GM19397 (cell line): ENCODE measurements around the gene CCDC51.

ENCODE experiments used
- ATAC-seq: cut with Tn5 transposase; IDR thresholded peaks from one replicate; pipeline ENCODE4 v1.9.1; 2021; ENCODE audit warnings: mild to moderate bottlenecking, moderate library complexity; ENCODE audit not compliant: unreplicated experiment

Gene CCDC51

DNA sequence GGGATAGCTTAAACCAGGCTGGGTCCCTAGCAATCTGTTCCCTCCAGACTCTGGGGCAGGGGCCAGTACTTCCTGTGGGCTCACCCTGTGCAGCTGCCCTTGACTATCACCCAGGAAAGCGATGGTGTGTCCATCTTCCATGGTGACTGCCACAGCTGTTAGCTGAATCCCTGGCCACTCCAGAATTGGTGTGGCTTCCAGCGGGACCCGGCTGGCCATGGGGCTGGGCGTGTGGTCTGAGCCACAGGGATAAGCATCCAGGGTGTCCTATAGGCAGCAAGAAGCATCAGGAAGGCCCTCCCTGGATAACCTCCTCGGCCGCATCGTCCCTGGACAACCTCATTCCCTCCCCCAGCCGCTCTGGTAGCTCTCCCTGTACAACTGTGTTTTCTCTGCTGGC is 17.2 kb downstream of the CCDC51 start:
- ATAC-seq = no peak

DNA sequence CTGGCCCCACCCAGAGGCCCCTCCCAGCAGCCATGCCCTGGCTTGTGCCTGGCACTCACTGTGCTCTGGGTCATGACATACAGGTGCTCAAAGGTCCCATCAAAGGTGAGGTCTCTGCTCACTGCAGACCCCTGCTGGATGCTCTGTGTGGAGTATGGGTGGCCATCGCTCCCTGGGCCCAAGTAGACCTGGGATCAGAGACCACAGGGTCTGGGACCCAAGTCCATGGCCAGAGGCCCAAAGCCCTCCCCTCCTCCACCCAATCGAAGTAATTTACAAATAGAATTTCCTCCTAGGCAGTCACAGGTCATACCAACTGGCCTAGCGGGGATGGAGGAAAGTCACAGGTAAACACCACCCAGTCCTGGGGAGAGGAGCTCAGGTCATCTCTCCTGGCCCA is 17.6 kb downstream of the CCDC51 start:
- no peak for ATAC-seq

DNA sequence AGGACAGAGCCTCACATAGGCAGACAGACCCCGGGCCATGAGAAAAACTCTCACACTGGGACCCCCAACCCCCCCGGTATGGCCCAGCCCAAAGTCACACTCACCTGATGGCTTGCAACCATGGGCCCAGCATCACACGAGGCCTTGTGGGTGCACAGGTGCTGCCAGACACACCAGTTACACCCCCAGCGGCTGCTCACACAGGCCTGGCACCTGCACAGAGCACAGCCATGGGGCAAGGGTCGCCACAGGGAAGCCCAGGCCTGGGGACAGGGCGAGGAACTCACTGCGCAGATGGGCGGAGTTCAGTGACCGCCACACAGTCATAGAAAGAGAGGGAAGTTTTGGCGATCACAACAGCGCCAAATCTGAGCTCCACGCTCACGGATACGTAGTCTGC is 19.4 kb downstream of the CCDC51 start:
- no peak for ATAC-seq

DNA sequence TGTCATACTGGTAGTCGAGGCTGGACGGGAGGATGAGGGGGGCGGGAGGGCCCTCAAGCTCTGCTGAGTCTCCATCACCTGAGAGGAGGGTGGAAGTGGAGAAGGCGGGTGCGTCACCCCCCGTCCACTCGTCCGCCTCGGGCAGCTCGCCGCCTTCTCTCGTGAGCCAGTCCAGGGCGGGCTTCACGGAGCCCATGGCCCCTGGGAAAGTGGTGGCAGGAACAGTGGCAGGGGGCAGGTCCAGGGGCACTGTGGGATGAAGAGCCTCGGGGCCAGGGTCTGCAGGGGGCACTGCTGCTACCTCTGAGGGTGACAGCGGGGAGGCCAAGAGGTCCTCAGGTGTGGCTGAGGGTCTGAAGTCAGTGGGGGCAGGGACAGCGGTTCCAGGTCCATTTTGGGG is 20.3 kb downstream of the CCDC51 start:
- ATAC-seq = no peak

DNA sequence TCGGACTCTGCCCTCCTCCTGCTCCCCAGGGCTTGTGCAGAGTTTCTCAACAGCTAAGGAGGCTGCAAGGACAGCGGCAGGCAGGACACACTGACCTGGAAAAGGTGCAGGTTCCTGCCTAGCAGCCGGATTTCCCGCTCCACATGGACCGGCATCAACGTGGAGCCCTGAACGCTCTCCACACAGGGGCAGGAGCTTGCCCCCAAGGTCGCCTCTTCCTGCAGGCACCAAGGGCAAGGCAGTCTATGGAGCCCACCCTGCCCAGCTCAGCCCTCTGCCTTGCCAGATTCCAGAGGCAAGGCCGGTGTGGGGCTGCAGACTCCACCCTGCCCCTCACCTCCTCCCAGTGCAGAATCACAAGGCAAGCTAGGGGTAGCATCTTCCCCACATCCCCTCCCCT is 20.8 kb downstream of the CCDC51 start:
- ATAC-seq = no peak

DNA sequence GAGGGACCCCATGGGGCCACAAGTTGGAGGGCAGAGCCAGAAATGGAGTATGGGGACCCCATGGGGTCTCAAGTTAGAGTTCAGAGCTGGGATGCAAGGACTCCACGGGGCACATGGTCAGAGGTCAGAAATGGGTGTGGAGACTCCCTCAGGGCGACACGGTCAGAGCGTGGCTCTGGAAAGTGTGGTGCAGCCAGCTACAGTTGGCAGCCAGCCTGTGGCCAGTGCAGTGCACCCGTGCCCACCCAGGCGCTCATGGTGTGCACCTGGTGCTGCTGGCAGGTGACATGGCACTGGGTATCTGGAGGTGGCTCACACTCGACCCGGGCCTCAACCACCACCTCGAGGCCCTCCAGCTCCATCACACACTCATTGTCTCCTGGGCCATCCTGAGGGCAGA is 21.3 kb downstream of the CCDC51 start:
- no peak for ATAC-seq

DNA sequence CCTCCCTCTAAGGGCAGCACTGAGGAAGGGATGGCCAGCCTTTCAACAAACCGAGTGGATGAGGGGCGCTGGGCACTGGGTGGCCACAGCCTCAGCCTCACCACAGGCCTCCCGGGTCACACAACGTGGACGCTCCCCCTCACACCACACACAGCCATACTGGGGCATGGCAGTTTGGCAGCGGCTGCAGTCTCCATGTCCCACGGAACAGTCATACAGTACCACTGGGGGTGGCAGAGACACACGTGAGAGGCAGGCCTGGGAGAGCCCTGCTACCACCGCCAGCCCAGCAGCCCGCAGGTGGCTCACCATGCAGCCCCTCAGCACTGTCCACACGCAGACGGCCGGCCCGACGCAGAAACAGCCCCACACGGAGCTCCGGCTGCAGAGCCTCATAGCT is 21.8 kb downstream of the CCDC51 start:
- ATAC-seq = no peak

DNA sequence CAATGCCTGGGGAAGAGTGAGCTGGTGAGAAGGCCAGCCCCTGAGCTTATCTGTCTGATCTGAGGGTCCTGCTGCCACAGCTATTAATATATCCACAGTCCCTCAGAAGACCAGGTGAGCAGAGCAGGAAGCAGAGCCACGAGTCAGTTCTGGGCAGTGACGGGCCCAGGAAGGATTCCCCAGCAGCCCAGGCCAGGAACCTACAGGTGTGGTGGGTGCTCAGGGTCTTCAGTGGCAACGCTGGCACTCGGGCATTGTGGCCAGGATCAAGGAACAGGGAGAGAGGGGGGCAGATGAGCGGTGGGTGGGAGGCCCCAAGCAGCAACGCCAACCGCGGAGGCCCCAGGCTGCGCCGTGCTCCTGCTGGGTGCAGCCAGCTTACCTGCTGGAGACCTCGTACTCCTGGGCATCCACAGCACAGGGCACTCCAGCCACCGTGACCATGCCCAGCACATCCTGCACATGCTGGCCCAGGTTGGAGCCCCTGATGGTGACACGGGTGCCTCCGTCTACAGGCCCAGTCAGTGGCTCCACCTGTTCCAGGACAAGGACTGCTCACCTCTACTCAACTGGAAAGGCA is 22.3 kb downstream of the CCDC51 start:
- ATAC-seq = no peak

DNA sequence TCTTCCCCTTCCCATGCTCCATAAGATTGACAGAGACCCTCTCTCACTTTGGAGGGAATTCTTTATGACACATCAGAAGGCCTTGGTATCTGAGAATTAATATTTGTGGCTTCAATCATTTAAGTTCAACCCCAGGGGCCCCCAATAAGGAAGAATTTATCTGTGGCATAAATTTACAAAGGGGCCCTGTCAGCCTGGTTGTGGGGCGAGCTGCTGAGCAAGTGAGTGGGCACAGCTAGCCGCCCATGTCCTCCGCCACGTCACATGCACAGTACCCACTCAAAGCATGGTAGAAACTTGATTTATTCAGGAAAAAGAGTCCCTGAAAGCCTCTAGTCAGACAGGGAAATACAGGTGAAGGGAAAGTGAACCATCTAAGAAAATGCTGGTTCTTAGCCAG is 23.4 kb downstream of the CCDC51 start:
- ATAC-seq = no peak

DNA sequence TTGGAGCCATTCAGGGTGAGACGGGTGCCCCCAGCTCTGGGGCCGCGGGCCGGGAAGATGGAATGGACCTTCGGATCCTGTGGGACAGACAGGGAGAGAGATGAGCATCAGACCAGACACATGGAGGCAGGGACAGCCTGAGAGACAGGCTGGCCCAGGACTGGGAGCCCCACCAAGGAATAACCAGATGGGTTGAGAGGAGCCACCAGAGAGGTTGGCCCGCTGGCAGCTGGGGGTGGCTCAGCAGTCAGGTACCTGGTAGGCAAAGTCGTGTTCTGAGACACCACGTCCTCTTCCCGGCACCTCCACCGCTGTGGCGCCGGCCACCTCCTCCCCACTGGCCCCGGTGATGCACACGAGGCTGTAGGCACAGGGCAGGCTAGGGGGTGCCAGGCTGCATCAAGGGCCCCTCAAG is 23.8 kb downstream of the CCDC51 start:
- ATAC-seq = no peak

DNA sequence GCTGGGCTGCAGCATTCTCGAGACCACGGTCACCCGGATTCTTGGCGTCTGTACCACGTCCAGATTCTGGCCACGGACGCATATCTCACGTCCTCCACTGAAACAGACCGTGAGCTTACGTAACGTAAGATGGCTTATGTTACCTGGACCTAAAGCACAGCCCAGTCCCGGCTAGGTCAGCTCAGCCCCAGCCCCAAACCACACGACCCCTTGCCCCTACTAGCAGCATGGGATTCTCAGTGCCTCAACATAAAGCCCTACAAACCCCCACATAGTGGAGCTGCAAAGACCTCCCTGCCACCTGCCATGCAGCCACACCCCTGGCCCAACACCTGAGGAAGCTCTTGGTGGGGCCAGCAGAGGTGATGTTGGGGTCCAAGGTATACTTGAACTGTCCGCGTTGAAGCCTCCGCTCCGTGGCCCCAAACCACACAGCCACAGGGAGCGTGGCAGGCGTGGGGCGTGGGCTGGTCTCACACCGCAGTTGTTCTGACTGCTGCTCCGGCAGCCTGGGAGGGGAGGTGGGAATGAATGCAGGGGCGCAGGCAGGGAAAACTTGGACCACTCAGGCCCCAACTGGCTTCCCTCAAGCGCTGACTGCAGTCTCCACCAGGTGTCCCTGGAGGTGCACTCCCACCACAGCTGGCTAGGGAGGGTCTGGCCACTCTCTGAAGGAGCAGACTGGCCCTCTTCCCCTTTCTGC is 24.5 kb downstream of the CCDC51 start:
- no peak for ATAC-seq

DNA sequence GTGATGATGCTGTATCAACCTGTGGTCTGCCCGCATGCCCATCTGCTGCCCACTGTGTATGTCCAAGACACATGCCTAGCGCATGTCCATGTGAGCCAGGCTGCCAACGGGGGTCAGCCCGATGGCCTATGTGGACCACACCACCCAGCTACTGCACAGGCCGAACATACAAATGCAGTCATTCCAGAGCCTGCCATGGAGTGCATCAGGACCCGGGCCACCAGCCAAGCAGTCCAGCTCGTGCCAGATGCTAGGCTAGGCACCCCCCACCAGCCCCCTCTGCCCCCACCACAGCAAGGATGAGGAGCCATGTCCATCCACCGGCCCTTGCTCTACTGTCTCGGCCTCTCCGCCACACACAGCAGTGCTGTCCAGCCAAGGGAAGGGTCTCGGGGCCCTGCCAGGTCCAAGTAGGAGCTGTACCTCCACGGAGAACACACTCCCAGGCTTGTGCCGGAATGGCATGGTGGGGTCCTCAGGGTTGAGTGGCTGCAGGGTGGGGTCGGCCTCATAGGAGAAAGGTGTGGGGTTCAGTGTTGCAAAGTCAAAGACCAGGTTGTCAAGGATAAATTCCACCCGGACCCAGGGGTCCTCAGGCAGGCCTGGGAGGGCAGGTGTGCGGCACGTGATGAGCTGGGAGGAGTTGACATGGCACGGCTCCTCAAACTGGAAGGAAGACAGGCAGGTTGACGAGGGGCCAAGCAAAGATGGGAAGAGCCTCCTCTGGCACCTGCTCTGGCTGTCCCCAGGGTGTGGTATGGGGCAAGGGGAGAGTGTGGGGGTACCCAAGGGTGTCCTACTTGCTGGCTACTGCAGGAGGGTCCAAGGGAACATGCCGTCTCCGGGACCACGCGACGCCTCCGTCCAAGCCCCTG is 25.3 kb downstream of the CCDC51 start:
- no peak for ATAC-seq

DNA sequence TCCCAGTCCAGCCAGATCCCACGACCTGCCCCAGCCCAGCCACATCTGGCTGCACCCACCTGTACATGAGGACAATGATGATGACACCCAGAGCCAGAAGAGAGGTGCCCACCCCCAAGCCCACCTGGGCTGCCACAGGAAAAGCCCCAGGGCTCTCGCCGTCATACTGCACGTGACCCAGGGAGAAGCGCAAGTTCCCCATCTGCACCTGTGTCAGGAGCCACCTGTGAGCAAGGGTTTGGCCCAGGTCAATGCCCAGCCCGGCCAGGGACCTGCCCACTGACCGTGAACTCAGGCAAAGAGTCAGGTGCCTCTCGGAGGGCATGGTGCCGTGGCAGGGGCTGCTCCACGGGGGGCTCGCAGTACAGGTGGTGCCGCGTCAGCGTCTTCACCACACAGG is 26.3 kb downstream of the CCDC51 start:
- no peak for ATAC-seq

DNA sequence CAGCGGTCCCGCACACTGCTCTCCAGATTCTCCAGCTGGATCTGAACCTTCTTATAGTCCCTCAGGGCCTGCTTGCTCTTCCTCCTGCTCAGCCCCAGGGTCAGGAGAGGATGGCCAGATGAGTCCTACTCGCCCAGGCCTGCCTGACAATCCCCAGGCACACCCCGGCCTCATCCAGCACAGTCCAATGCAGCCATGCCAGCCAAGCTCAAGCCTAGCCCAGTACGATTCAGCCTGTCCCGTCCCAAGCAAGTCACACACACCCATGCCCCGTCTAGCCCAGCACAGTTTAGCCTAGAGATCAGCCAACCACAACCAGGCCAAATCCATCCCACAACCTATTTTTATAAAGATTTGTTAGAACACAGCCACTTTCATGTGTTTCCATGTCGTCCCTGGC is 26.8 kb downstream of the CCDC51 start:
- ATAC-seq = no peak

DNA sequence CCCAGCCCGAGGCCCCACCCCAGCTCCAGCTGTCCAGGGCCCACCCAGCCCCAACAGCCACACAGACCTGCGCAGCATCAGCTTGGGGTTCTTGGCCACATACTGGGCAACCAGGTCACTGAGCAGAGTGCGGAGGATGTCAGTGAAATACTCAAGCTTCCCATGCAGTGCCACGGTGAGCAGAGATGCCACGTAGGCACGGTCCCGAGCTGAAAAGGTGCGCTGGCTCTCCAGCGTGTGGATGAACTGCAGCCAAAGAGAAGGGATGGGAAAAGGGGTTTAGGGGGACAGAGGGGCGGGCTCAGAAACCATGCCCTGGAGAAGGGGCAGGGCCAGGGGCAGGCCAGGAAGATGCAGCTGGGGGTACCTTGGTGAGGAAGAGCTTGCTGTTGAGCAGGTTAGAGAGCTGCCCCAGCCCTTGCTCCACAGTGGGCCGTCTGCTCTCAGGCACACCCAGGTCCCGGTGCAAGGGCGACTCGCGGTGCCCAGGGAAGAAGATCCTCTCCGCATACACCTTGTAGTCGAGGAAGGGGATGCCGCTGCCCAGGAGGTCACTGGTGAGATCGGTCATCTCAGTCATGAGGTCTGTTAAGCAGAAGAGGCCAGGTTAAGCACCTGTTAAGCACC is 27.4 kb downstream of the CCDC51 start:
- ATAC-seq = no peak

DNA sequence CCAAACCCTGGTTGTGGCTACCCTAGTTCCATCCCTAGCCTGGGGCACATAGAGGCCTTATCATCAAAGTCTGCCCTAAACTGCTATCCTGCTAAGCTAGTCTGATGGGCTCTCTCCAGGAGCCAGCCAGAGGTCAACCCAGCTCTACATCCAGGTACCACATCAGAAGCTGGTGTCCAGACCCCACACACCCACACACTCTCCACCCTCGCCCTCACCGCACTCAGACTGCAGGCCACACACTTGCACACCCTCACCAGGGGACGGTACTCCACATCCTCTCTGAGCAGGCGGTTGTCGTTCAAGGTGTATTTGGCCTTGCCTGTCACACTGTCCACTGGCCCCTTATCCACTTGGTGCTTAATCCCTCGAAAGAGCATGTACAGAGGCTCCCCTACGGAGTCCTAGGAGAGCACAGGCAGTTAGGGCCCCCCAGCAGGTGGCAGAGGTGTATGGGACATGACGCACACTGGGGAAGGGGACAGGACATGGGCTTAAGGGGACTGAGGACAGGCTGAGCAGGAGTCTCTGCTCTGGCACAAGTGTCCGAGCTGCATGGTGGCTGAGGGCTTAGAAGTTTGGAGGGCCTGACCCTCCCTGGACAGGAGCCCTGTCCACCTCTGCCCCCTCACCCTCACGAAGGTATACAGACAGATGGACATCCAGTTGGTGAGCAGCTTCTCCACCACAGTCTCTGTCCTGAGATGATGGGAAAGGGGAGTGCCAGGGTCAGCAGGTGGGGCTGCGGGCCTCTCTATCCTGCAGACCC is 28.1 kb downstream of the CCDC51 start:
- ATAC-seq = no peak

DNA sequence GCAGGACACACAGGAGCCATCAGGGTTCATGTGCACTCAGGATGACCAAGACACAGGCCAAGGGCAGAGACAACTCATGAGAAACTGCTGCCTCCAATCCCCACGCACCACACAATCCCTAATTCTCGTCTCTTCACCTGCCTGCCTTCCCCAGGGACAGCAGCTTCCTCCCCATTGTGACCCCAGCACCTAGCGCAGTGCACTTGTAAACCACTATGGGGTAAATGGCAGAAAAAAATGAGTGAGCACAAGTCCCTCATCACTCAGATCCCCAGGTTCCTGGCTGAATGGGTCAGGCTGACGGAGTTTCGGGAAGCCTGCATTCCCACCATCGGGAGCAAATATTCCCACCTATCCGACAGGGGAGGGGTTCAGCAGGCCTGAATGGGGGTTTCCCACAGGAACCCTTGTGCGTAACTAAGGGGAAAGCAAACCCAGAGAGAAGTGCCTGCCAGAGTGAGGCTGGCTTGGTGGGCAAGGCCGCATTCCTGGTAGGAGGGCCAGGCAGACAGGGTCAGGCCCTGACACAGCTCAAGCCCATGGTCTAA is 28.8 kb downstream of the CCDC51 start:
- ATAC-seq = no peak

DNA sequence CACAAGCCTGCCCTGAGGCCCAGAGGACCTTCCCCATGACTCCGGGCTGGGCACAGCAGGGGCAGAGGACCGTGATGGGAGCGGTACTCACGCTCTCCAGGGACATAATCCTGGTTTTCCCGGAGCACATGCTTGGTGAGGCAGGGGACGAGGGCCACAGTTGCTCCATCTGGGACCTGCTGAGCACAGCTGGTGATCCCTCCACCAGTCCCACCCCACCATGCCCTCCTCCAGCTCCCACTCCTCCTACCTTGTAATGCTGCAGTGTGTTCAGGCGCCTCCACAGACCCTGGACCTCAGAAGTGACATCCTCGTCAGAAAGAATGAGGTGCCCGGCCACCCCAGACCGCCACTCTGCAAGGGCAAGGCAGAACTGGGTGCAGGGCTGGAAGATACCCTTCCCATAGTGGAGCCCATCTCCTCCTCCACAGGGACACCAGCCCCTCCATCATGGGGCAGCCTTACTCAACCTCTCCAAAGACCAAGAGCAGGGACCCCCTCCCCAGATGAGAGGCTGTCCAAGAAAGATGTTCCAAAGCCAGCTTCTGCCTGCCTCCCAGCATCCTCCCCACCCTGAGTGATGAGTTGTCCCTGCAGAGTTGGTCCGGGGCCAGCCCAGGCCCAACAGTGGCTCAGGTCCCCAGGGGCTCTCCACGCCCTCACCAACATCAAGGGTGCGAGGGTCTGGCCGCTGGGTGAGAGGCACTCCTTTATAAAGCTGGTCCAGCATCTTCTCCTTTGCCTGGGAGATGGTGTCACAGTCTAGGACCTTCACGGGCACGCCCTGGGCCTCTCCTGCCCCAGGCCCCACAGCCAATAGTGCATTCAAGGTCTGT is 29.5 kb downstream of the CCDC51 start:
- ATAC-seq = no peak

DNA sequence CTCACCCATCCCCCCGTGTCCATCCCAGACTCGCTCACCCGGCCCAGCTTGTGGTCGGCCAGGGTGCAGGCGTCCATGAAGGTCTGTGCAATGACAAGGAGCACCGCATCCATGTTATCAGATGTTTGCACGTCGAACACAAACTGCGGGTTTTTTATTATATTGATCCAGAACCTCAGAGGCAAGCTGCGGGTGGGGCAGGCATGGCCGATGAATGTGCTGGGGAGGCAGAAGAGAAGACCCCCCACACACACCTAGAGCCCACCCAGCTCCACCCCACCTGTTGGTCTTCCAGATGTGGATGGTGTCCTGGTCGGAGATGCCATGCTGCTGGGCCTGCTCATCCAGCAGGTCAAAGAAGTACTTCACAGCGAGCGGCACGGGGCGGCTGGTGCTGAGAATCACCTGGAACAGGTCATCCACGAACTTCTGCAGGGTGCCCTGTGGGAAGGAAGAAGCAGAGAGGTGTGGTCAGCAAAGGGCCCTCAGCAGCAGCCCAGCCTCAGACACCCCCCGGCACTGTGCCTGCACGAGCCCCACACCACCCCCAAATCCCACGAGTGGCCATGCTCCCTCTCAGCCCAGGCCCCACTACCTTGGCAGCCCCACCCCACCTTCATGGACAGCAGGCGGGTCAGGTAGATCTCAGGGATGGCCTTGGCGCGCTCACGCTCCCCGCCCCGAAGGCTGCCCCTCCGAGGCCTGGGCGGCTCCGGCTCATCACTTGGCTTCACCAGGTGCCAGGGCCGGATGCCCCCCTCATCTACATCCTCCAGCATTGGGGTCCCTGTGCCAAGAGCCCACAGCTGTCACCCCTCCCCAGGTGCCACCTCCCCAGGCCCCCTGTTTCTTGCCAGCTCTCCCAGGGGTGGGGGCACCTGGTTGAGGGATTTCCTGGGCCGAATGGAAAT is 30.4 kb downstream of the CCDC51 start:
- no peak for ATAC-seq
